ENCODE results near the gene KRTAP19-7.

Gene KRTAP19-7

GRCh38 chr21:30592140-30592539 lies 31.0 kb upstream of the KRTAP19-7 start, which contains the start of gene KRTAP6-3:
KRTAP6-3 (plus strand) TSS chr21:30592440; CDS start chr21:30592446, 6 bp downstream.
- TF ChIP-seq USF1 (IDR thresholded peaks at IDR 0.05) (no peak), ZBTB7A (IDR thresholded peaks at IDR 0.05; ENCODE audit: low read depth) (no peak), NFIC (IDR thresholded peaks at IDR 0.05) (no peak), RAD21 (IDR thresholded peaks at IDR 0.05; ENCODE audit: low read depth) (no peak), TAF1 (IDR thresholded peaks at IDR 0.05; ENCODE audit: low read depth) (no peak), FOXM1 (IDR thresholded peaks at IDR 0.05; ENCODE audit: borderline replicate concordance, low read depth) (no peak), REST (IDR thresholded peaks at IDR 0.05; ENCODE audit: low read depth) (no peak), EP300 (IDR thresholded peaks at IDR 0.05; ENCODE audit: borderline replicate concordance) (no peak), EGR1 (IDR thresholded peaks at IDR 0.05) (no peak), TEAD4 (IDR thresholded peaks at IDR 0.05) (no peak), CREB1 (IDR thresholded peaks at IDR 0.05; ENCODE audit: low read depth) (no peak), YY1 (IDR thresholded peaks at IDR 0.05; ENCODE audit: low read depth) (no peak), TCF12 (IDR thresholded peaks at IDR 0.05; ENCODE audit: low read depth) (no peak), MAX (IDR thresholded peaks at IDR 0.05) (no peak), CEBPB (IDR thresholded peaks at IDR 0.05) (no peak)

- TF ChIP-seq ZBTB7A (IDR thresholded peaks at IDR 0.05; ENCODE audit: low read depth) (no peak), RAD21 (IDR thresholded peaks at IDR 0.05; ENCODE audit: low read depth) (no peak), MAX (IDR thresholded peaks at IDR 0.05) (no peak), EP300 (IDR thresholded peaks at IDR 0.05; ENCODE audit: borderline replicate concordance) (no peak), EGR1 (IDR thresholded peaks at IDR 0.05) (no peak), USF1 (IDR thresholded peaks at IDR 0.05) (no peak), CREB1 (IDR thresholded peaks at IDR 0.05; ENCODE audit: low read depth) (no peak), TCF12 (IDR thresholded peaks at IDR 0.05; ENCODE audit: low read depth) (no peak), CEBPB (IDR thresholded peaks at IDR 0.05) (no peak), NFIC (IDR thresholded peaks at IDR 0.05) (no peak), REST (IDR thresholded peaks at IDR 0.05; ENCODE audit: low read depth) (no peak), TEAD4 (IDR thresholded peaks at IDR 0.05) (no peak), YY1 (IDR thresholded peaks at IDR 0.05; ENCODE audit: low read depth) (no peak), FOXM1 (IDR thresholded peaks at IDR 0.05; ENCODE audit: borderline replicate concordance, low read depth) (no peak), TAF1 (IDR thresholded peaks at IDR 0.05; ENCODE audit: low read depth) (no peak)
Observed at GRCh38 chr21:30590297-30590696, 29.2 kb upstream of the KRTAP19-7 start, which contains the start of gene KRTAP22-2. KRTAP22-2 (minus strand) TSS chr21:30590397.

GRCh38 chr21:30582870-30583269 lies 21.8 kb upstream of the KRTAP19-7 start:
- no peak for TF ChIP-seq EGR1 (IDR thresholded peaks at IDR 0.05)
- no peak for TF ChIP-seq REST (IDR thresholded peaks at IDR 0.05; ENCODE audit: low read depth)
- TF ChIP-seq TEAD4 (IDR thresholded peaks at IDR 0.05) = no peak
- TF ChIP-seq EP300 (IDR thresholded peaks at IDR 0.05; ENCODE audit: borderline replicate concordance) = no peak
- TF ChIP-seq FOXM1 (IDR thresholded peaks at IDR 0.05; ENCODE audit: borderline replicate concordance, low read depth) = no peak
- no peak for TF ChIP-seq MAX (IDR thresholded peaks at IDR 0.05)
- TF ChIP-seq TAF1 (IDR thresholded peaks at IDR 0.05; ENCODE audit: low read depth) = no peak

GRCh38 chr21:30580132-30580531 lies 19.0 kb upstream of the KRTAP19-7 start:
- no peak for TF ChIP-seq REST (IDR thresholded peaks at IDR 0.05; ENCODE audit: low read depth)
- no peak for TF ChIP-seq TAF1 (IDR thresholded peaks at IDR 0.05; ENCODE audit: low read depth)
- TF ChIP-seq EP300 (IDR thresholded peaks at IDR 0.05; ENCODE audit: borderline replicate concordance) = no peak
- no peak for TF ChIP-seq MAX (IDR thresholded peaks at IDR 0.05)
- no peak for TF ChIP-seq YY1 (IDR thresholded peaks at IDR 0.05; ENCODE audit: low read depth)
- TF ChIP-seq CEBPB (IDR thresholded peaks at IDR 0.05) = no peak
- no peak for TF ChIP-seq FOXM1 (IDR thresholded peaks at IDR 0.05; ENCODE audit: borderline replicate concordance, low read depth)
- no peak for TF ChIP-seq NFIC (IDR thresholded peaks at IDR 0.05)
- no peak for TF ChIP-seq TEAD4 (IDR thresholded peaks at IDR 0.05)
- TF ChIP-seq EGR1 (IDR thresholded peaks at IDR 0.05) = no peak
- no peak for TF ChIP-seq CREB1 (IDR thresholded peaks at IDR 0.05; ENCODE audit: low read depth)
- no peak for TF ChIP-seq ZBTB7A (IDR thresholded peaks at IDR 0.05; ENCODE audit: low read depth)
- TF ChIP-seq TCF12 (IDR thresholded peaks at IDR 0.05; ENCODE audit: low read depth) = no peak
- TF ChIP-seq USF1 (IDR thresholded peaks at IDR 0.05) = no peak
- no peak for TF ChIP-seq RAD21 (IDR thresholded peaks at IDR 0.05; ENCODE audit: low read depth)

All from Ishikawa (cell line).